PC-9 (cell line): Measurements from ENCODE around the gene RBMS1. TPM values are rescaled to one million over a fixed set of nuclear protein-coding genes. Genes with fewer than 3 reads are reported as not detected.

Experiments used
- BruUV-seq: library from RNA; stranded (reverse); fragments of 400-500 nt; replicated peaks from 2 replicates; lab custom pipeline; 2021; lab: Mats Ljungman, UMichigan
- CTCF ChIA-PET: fragments of 300-600 bp; sonication (Branson Sonifier 250); formaldehyde crosslinking; loops from one replicate; lab custom pipeline; 2022; ENCODE audit warnings: antibody characterized with exemption; lab: Charles Lee
- POLR2A ChIA-PET: fragments of 300-600 bp; sonication (Branson Sonifier 250); formaldehyde crosslinking; loops from one replicate; lab custom pipeline; 2022; ENCODE audit warnings: antibody characterized with exemption; ENCODE audit not compliant: unreplicated experiment; lab: Charles Lee
- DNase-seq, 2 experiments: peaks; one replicate each; pipeline versions ENCODE4 v3.0.0 to v3.0.0-alpha.2; 2015 to 2022; ENCODE audit warnings: mixed read lengths in 1 of 2
- H2AFZ ChIP-seq: fragments of 200-600 bp; sonication (generic); 2 replicates; pipeline ENCODE4 v1.8.1; 2017; ENCODE audit warnings: antibody characterized with exemption
- H3F3A ChIP-seq: fragments of 200-600 bp; sonication (generic); 2 replicates; pipeline ENCODE4 v1.8.1; 2017; ENCODE audit warnings: antibody characterized with exemption, mild to moderate bottlenecking, low read depth; ENCODE audit not compliant: insufficient read depth
- H3K27ac ChIP-seq: fragments of 200-600 bp; sonication (generic); 2 replicates; pipeline ENCODE4 v1.6.1; 2016; ENCODE audit warnings: mixed run types
- H3K27me3 ChIP-seq: fragments of 200-600 bp; sonication (generic); 2 replicates; pipeline ENCODE4 v1.6.1; 2016; ENCODE audit warnings: low read depth, mixed run types; ENCODE audit not compliant: insufficient read depth
- H3K36me3 ChIP-seq: fragments of 200-600 bp; sonication (generic); 2 replicates; pipeline ENCODE4 v1.6.1; 2016; ENCODE audit warnings: low read depth, mixed run types
- H3K4me1 ChIP-seq: fragments of 200-600 bp; sonication (generic); replicated peaks from 2 replicates; pipeline ENCODE4 v1.6.1; 2016; ENCODE audit warnings: mixed run types; ENCODE audit not compliant: insufficient read depth
- H3K4me2 ChIP-seq: fragments of 200-600 bp; sonication (generic); 2 replicates; pipeline ENCODE4 v1.6.1; 2017; ENCODE audit warnings: mixed run types
- H3K4me3 ChIP-seq: fragments of 200-600 bp; sonication (generic); 2 replicates; pipeline ENCODE4 v1.6.1; 2016; ENCODE audit warnings: mixed run types
- H3K79me2 ChIP-seq: fragments of 200-600 bp; sonication (generic); 2 replicates; pipeline ENCODE4 v1.6.1; 2017; ENCODE audit warnings: low read depth, mixed run types
- H3K9me2 ChIP-seq: fragments of 200-600 bp; sonication (generic); 2 replicates; pipeline ENCODE4 v1.8.1; 2017; ENCODE audit warnings: mild to moderate bottlenecking; ENCODE audit not compliant: insufficient read depth
- H3K9me3 ChIP-seq: fragments of 200-600 bp; sonication (generic); 2 replicates; pipeline ENCODE4 v1.8.1; 2016; ENCODE audit warnings: low read depth; ENCODE audit not compliant: insufficient read depth
- H4K20me1 ChIP-seq: fragments of 200-600 bp; sonication (generic); 2 replicates; pipeline ENCODE4 v1.8.1; 2017; ENCODE audit not compliant: insufficient read depth
- CTCF ChIP-seq: fragments of 200-600 bp; sonication (generic); conservative IDR thresholded peaks from 2 replicates; pipeline ENCODE4 v1.6.1; 2017; ENCODE audit warnings: mixed run types, antibody characterized with exemption, mild to moderate bottlenecking, moderate library complexity
- EZH2 ChIP-seq: fragments of 200-600 bp; sonication (generic); IDR thresholded peaks from 2 replicates; pipeline ENCODE4 v1.8.0; 2017; ENCODE audit warnings: antibody characterized with exemption, low read depth
- intact Hi-C: fragments of 100-400 bp; cut with micrococcal nuclease; formaldehyde crosslinking; loops from one replicate; pipeline ENCODE4 v1.10.0; 2022; ENCODE audit not compliant: unreplicated experiment
- total RNA-seq: library from RNA; stranded (reverse); gene quantifications from 2 replicates; pipeline ENCODE4 v1.2.3, GENCODE V29; 2021

Gene RBMS1
- total RNA-seq, 1 experiment from 2014 or later: 65.1 TPM

DNA sequence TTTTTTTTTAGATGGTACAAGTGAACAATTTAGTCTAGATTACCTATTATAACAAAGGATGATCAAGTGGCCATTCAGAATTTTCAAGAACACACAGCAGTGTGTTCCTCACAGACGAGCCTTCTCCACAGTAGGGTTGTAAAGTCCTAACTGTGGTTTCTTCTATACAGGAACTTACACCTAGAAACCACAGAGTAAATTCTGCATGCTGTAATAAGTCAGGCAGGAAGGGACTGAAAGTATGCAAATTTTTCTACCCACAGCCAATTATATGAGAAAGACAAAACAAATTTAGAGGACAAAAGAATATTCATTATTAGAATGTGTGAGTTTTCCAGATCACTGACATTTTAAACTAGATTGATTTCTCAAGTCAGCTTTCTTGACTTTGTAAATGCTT is 99.5 kb downstream of the RBMS1 start:
- H4K20me1 ChIP-seq: peaks cover 8% of the 10 kb centered on the region; the same call in 1 of the 2 replicates
- intact Hi-C loops: no loop called here
- POLR2A ChIA-PET: no interaction called here

GRCh38 chr2:160392201-160392600 is 101.4 kb downstream of the RBMS1 start:
- no peak overlapping the region for H3K27ac ChIP-seq

More for the DNA sequence above, 99.5 kb downstream of the RBMS1 start:
- no peaks in the 10 kb centered on the region for H3K27me3 ChIP-seq
- H3K9me3 ChIP-seq: no peaks in the 10 kb centered on the region
- no peak overlapping the region for H3K4me2 ChIP-seq
- no peak overlapping the region for H2AFZ ChIP-seq
- peaks cover 4% of the 10 kb centered on the region; the same call in 1 of the 2 replicates for H3F3A ChIP-seq
- H3K9me2 ChIP-seq: no peaks in the 10 kb centered on the region
- peaks cover 95% of the 10 kb centered on the region for H3K79me2 ChIP-seq
- H3K4me1 ChIP-seq: peaks cover 29% of the 10 kb centered on the region
- no peak for DNase-seq
- no peak overlapping the region for H3K4me3 ChIP-seq
- no TSS peak for BruUV-seq
- H3K36me3 ChIP-seq: no peaks in the 10 kb centered on the region
- H3K27ac ChIP-seq: peak overlapping the region; percentile 19; the same call in 1 of the 2 replicates
- CTCF ChIA-PET: no interaction called here
- TF ChIP-seq CTCF (no peak), EZH2 (no peak)

More at GRCh38 chr2:160392201-160392600, 101.4 kb downstream of the RBMS1 start:
- intact Hi-C loops: no loop called here
- no peak overlapping the region for H2AFZ ChIP-seq
- no peak overlapping the region for H3K4me2 ChIP-seq
- no peaks in the 10 kb centered on the region for H3K9me3 ChIP-seq
- H3K4me1 ChIP-seq: peaks cover 18% of the 10 kb centered on the region
- TF ChIP-seq CTCF (no peak), EZH2 (no peak)
- H3K27me3 ChIP-seq: no peaks in the 10 kb centered on the region
- H3K9me2 ChIP-seq: no peaks in the 10 kb centered on the region
- BruUV-seq: no TSS peak
- no peaks in the 10 kb centered on the region for H3K36me3 ChIP-seq
- no peak for DNase-seq
- no peak overlapping the region for H3K4me3 ChIP-seq
- peaks cover 8% of the 10 kb centered on the region; the same call in 1 of the 2 replicates for H4K20me1 ChIP-seq
- ChIA-PET CTCF (interaction anchor here (0.6 to 0.7 kb wide), 2 partner anchors 197 to 328 kb away, joined by 4 to 5 read pairs; no protein-coding TSS in a partner anchor), POLR2A (interaction anchor here (0.7 kb wide), 1 partner anchor 13 kb away, joined by 4 read pairs; no protein-coding TSS in a partner anchor)
- peaks cover 94% of the 10 kb centered on the region for H3K79me2 ChIP-seq
- H3F3A ChIP-seq: peaks cover 4% of the 10 kb centered on the region; the same call in 1 of the 2 replicates
